GM23248 (cell line): Measurements from ENCODE around the gene HAVCR1.

Source experiments
- EZH2 ChIP-seq: fragments of 200-600 bp; sonication (generic); IDR thresholded peaks from 2 replicates; pipeline ENCODE4 v1.6.1; 2018; ENCODE audit warnings: antibody characterized with exemption, mild to moderate bottlenecking; ENCODE audit not compliant: insufficient read depth, poor library complexity, severe bottlenecking
- EZH2phosphoT487 ChIP-seq: fragments of 200-600 bp; sonication (generic); IDR thresholded peaks from 2 replicates; pipeline ENCODE4 v1.6.1; 2018; ENCODE audit warnings: antibody characterized with exemption, moderate library complexity, mild to moderate bottlenecking, low read depth; ENCODE audit not compliant: insufficient read depth

- TF ChIP-seq EZH2phosphoT487 (no peak), EZH2 (no peak)
These were observed 9.3 kb downstream of the HAVCR1 start for GRCh38 chr5:157049605-157050004.
